Suprapubic skin (tissue), 4 donors: ENCODE results near the gene DSTN. TPM values are rescaled to one million over a fixed set of nuclear protein-coding genes. Genes with fewer than 3 reads are reported as not detected.

Experiments used
- DNase-seq, 2 donors: peaks; one replicate each; pipeline ENCODE4 v3.0.0-alpha.2; 2019; ENCODE audit warnings: low spot score in 2 of 2
- H3K27ac ChIP-seq: fragments of 200-600 bp; sonication (generic); one replicate; pipeline ENCODE4 v1.5.1; 2019
- H3K27me3 ChIP-seq: fragments of 200-600 bp; sonication (generic); one replicate; pipeline ENCODE4 v1.5.1; 2019
- H3K36me3 ChIP-seq: fragments of 200-600 bp; sonication (generic); one replicate; pipeline ENCODE4 v1.5.1; 2019
- H3K4me1 ChIP-seq: fragments of 200-600 bp; sonication (generic); one replicate; pipeline ENCODE4 v1.5.1; 2019
- H3K4me3 ChIP-seq: fragments of 200-600 bp; sonication (generic); one replicate; pipeline ENCODE4 v1.5.1; 2019; ENCODE audit warnings: mild to moderate bottlenecking
- H3K9me3 ChIP-seq: fragments of 200-600 bp; sonication (generic); one replicate; pipeline ENCODE4 v1.5.1; 2019
- EP300 ChIP-seq: sonication (generic); formaldehyde crosslinking; IDR thresholded peaks from one replicate; pipeline ENCODE4 v1.6.1; 2017; ENCODE audit warnings: antibody characterized with exemption
- POLR2A ChIP-seq, 2 donors: fragments of 450-650 bp; IDR thresholded peaks; one replicate each; pipeline ENCODE4 v1.6.1; 2017; ENCODE audit warnings: antibody characterized with exemption in 2 of 2, mild to moderate bottlenecking in 2 of 2, moderate library complexity in 2 of 2
- POLR2AphosphoS5 ChIP-seq, 3 donors: sonication (generic); formaldehyde crosslinking; IDR thresholded peaks; one replicate each; pipeline ENCODE4 v1.6.1; 2017; ENCODE audit warnings: antibody characterized with exemption in 3 of 3
- WGBS: methylation state at CpG from one replicate; pipeline ENCODE4 v1.1.5; 2018; 5-methylcytosine and 5-hydroxymethylcytosine counted together
- total RNA-seq, 4 donors: library from RNA; depleted of rRNA; stranded (reverse); fragments of >200 nt; gene quantifications; one replicate each; pipeline ENCODE4 v1.1.0, GENCODE V29; 2016
- TF ChIP-seq, protein P1 (sequence below), 2 donors: fragments of 200-600 bp in 1 of 2; fragments of 450-650 bp in 1 of 2; sonication (generic) in 1 of 2; IDR thresholded peaks; one replicate each; pipeline ENCODE4 v1.5.1; 2016 to 2019; ENCODE audit warnings: antibody characterized with exemption in 2 of 2, mild to moderate bottlenecking in 1 of 2, moderate library complexity in 1 of 2

The DSTN gene
- total RNA-seq, 4 donors from 2014 or later, result 186 to 301 (median 258) TPM

DNA sequence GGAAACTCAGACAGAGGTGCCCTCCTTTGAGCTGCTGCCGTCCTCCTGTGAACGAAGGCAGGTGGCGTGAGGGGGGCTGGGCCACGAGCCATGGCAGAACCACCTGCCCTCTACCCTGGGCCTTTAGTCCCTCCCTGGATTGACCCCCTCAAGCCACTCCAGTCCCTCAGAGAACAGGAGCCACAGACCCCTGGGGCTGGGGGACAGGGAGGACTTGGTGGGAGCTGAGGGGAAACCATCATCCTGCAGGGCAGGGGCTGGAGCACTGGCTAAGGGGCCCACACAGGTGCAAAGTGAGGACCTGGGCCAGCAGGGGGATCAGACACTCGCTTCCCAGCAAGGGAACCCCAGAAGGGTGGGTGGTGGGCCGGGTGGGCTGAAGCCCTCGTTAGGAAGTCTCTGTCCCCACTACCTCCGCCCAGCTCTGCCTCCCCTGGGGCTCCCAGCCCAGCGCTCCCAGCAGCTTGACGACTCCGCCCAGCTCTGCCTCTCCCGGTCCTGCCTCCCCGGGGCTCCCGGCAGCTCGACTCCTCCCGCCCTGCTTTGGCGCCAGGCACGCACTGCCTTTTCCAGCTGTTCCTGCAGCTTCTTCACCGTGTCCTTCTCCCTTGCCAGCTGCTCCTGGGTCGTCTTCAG lies 44.4 kb downstream of the DSTN start:
- 46% methylated on average over 18 of the region's 20 CpGs for WGBS
- peak overlapping the region; percentile 16 for H3K27ac ChIP-seq
- peaks cover 41% of the 10 kb centered on the region for H3K36me3 ChIP-seq
- H3K4me3 ChIP-seq, result no peak overlapping the region
- H3K9me3 ChIP-seq, result no peaks in the 10 kb centered on the region
- TF ChIP-seq, protein P1, sequence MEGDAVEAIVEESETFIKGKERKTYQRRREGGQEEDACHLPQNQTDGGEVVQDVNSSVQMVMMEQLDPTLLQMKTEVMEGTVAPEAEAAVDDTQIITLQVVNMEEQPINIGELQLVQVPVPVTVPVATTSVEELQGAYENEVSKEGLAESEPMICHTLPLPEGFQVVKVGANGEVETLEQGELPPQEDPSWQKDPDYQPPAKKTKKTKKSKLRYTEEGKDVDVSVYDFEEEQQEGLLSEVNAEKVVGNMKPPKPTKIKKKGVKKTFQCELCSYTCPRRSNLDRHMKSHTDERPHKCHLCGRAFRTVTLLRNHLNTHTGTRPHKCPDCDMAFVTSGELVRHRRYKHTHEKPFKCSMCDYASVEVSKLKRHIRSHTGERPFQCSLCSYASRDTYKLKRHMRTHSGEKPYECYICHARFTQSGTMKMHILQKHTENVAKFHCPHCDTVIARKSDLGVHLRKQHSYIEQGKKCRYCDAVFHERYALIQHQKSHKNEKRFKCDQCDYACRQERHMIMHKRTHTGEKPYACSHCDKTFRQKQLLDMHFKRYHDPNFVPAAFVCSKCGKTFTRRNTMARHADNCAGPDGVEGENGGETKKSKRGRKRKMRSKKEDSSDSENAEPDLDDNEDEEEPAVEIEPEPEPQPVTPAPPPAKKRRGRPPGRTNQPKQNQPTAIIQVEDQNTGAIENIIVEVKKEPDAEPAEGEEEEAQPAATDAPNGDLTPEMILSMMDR (IDR thresholded peaks at IDR 0.05), result no peak
- peak in 1 of 3 donors; percentile 11 for TF ChIP-seq POLR2AphosphoS5 (IDR thresholded peaks at IDR 0.05)
- peaks cover 52% of the 10 kb centered on the region for H3K4me1 ChIP-seq
- peak; percentile 89 to 92 for DNase-seq
- no peaks in the 10 kb centered on the region for H3K27me3 ChIP-seq

DNA sequence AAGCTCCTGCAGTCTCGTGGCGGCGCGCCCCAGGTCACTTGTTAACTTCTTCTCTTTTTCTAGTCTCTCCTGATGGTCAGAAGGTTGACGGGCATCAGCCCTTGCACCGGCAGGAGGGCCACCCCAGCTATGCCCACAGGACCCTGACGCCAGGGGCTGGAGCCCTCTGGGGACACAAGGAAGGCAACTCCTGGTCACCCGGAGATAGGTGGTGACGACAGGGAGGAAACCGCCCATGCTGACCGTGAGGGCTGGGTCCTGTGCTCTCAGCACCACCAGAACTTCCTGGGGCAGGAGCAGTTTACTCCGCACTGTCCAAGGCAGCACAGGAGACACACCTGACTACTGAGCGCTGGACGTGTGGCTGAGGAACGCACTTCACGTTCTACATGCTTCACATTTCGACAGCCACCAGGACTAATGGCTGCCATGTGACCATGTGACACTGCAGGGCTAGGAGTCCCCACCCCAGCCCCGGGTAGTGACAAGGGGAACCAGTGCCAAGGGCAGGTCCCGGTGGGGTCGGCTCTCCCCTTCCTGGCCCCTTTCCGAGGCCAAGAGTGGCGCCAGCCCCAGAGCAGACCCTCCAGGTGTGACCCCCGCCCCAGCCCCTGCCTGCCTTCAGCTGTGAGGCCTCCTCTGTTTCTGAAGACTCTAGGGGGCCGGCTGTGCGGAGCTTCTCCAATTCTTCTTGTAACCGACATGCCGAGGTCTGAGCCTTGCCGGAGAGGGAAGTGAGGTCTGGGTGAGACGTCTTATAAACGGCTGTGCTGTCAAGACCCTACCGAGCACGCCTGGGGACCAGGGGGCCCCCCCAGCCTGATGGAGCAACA lies 45.2 kb downstream of the DSTN start:
- peak in 1 of 2 donors; percentile 70 for DNase-seq
- Histone ChIP-seq H3K36me3 (peaks cover 48% of the 10 kb centered on the region), H3K4me3 (no peak overlapping the region), H3K27me3 (no peaks in the 10 kb centered on the region), H3K27ac (peak overlapping the region; percentile 16), H3K4me1 (peaks cover 50% of the 10 kb centered on the region), H3K9me3 (no peaks in the 10 kb centered on the region)
- WGBS, result 55% methylated on average over 31 of the region's 32 CpGs
- TF ChIP-seq POLR2AphosphoS5 (IDR thresholded peaks at IDR 0.05) (no peak), POLR2A (IDR thresholded peaks at IDR 0.05) (no peak), EP300 (no peak)
- TF ChIP-seq, protein P1 (IDR thresholded peaks at IDR 0.05), result no peak

DNA sequence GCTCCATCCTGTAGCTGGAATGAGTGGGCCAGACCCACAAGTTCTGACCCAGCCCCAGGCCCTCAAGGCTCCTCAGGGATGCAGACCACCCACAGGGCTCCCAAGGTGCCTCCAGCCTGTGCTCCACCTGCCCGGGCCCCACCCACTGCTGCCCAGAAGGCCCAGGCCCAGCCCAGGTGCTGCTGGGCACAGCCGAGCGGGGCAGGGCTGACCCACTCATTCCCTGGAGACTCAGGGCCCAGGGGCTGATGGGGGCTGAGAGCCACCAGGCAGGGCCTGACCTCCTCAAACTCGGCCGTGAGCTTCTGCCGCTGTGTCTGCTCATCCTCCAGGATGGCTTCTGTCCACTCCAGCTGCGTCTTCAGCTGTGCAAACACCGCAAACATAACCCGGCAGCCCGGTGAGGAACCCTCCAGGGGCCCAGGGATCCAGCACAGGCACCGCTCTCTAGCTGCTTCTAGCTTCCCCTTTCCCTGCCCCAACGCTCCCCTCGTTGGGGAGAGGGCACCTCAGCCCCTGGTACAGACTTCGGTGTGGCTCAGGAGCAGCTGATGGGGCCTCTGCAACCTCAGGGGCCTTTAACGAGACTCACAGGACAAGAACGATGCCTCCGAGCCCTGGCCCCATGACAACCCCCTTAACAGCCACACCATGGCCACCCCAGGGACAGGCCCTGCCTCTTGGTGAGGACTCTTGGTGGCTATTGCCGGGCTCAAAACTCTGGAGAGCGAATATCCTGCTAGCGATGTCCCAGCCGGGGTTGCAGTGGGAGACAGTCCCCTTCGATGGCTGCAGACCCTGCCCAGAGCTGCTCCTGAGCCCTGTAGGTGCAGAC lies 46.0 kb downstream of the DSTN start:
- H3K27ac ChIP-seq, result peak overlapping the region; percentile 2
- whole genome bisulfite sequencing, result 67% methylated on average over 17 of the region's 22 CpGs
- no peaks in the 10 kb centered on the region for H3K27me3 ChIP-seq
- no peaks in the 10 kb centered on the region for H3K9me3 ChIP-seq
- H3K4me1 ChIP-seq, result peaks cover 42% of the 10 kb centered on the region
- TF ChIP-seq, protein P1 (IDR thresholded peaks at IDR 0.05), result no peak
- TF ChIP-seq POLR2AphosphoS5 (IDR thresholded peaks at IDR 0.05) (no peak), POLR2A (IDR thresholded peaks at IDR 0.05) (no peak), EP300 (no peak)
- peak in 1 of 2 donors; percentile 70 for DNase-seq
- H3K4me3 ChIP-seq, result no peak overlapping the region
- H3K36me3 ChIP-seq, result peaks cover 56% of the 10 kb centered on the region

DNA sequence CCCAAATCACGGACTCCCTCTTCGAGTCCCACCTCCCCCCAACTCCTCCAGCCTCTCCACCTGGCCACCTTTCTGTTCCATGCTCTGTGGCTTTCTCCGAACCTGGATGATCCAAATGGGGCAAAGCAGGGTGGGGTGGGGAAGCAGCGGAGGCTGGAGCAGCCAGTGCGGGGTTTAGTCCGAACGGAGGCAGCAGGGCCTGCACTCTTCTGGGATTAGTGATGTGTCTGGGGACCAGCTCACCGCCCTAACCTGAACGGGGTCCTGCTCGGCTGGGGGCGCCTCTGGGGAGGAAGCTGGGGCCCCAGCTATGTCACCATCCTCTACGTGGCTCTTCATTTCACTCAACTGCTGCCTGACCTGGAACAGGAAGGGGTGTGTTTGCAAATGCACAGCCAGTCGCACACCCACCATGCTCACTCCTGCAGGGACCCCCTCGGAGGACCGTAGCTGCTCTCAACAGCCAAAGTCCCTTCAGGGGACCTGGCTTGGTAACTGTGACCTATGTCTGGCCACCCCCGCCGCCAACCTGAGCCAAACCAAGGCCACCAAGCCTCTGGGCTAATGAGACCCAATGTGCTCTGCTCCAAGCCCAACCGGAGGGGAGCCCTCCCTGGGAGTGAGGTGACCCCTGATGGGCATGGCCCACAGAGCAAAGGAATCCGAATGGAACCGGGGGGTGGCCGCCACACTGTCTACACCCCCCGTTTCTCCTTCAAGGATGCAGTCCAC lies 46.8 kb downstream of the DSTN start:
- Histone ChIP-seq H3K27ac (no peak overlapping the region), H3K27me3 (no peaks in the 10 kb centered on the region)
- no peak for DNase-seq

More for the DNA sequence above, 46.8 kb downstream of the DSTN start:
- H3K36me3 ChIP-seq, result peaks cover 64% of the 10 kb centered on the region
- peaks cover 34% of the 10 kb centered on the region for H3K4me1 ChIP-seq
- TF ChIP-seq, protein P1 (IDR thresholded peaks at IDR 0.05), result no peak
- TF ChIP-seq POLR2AphosphoS5 (IDR thresholded peaks at IDR 0.05) (no peak), EP300 (no peak), POLR2A (IDR thresholded peaks at IDR 0.05) (no peak)
- H3K9me3 ChIP-seq, result no peaks in the 10 kb centered on the region
- 89% methylated on average over 10 of the region's 22 CpGs for WGBS
- no peak overlapping the region for H3K4me3 ChIP-seq
